ENCODE results near the gene RUFY3.
"Not testable (repeated sequence)": the region's sequence is repeated elsewhere in the genome, so short reads cannot be mapped to it uniquely, and the experiment has no call there.

The RUFY3 gene

DNA sequence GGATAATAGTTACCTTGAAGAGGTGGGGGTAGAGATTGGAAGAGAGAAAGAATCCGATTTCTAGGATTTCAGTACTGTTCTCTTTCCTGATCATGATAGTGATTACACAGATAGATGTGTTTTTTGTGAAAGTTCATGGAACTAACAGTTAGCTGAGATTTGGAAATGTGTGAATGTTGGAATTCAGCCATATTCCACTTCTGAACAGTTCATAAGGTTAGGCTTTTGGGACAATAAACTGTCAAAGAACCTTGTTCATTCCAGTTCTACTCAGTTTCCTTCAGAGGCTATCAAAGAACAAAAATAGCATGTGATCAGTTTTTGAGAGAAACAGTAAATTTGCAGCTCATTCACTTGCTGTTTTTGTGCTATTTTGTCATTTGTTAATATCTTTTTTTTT is 43.6 kb downstream of the RUFY3 start:
- in situ Hi-C loops (cut with HindIII; ENCODE audit: low sequenced_read_pairs), result no loop called here

DNA sequence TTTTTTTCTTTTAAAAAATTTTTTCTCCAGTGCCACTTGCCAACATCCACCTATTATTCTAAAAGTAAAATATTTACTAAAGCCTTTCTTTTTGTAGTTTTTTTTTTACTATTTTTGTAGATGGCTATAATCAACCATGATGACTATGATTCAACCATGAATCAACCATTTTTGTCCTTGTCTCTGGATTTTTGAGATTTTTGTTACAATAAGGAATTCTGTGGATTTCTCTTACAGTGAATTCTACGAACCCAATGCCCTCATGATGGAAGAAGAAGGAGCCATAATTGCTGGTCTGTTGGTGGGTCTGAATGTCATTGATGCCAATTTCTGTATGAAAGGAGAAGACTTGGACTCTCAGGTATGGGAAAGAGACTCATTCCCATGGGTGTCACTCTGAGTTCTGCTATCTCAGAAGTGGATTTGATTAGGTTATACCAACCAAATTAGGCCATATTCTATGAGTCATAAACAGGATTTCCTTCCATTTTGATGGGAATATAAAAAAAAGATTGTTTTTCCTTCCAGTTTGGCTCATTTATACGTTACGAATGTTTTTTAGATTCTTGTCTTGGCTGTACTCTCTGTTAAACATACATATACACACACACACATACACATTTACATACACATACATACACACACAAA is 46.7 kb downstream of the RUFY3 start:
- in situ Hi-C loops (cut with HindIII; ENCODE audit: low sequenced_read_pairs), result no loop called here

DNA sequence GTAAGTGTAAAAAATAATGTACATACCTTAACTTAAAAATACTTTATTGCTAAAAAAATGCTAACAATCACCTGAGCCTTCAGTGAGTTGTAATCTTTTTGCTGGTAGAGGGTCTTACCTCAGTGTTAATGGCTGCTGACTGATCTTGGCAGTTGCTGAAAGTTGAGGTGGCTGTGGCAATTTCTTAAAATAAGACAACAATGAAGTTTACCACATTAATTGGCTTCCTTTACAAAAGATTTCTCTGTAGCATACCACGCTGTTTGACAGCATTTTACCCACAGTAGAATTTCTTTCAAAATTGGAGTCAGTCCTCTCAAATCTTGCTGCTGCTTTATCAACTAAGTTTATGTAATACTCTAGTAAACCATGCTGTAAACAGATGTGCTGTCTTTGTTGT is 47.6 kb downstream of the RUFY3 start:
- in situ Hi-C loops (cut with HindIII; ENCODE audit: low sequenced_read_pairs), result not testable (repeated sequence)

DNA sequence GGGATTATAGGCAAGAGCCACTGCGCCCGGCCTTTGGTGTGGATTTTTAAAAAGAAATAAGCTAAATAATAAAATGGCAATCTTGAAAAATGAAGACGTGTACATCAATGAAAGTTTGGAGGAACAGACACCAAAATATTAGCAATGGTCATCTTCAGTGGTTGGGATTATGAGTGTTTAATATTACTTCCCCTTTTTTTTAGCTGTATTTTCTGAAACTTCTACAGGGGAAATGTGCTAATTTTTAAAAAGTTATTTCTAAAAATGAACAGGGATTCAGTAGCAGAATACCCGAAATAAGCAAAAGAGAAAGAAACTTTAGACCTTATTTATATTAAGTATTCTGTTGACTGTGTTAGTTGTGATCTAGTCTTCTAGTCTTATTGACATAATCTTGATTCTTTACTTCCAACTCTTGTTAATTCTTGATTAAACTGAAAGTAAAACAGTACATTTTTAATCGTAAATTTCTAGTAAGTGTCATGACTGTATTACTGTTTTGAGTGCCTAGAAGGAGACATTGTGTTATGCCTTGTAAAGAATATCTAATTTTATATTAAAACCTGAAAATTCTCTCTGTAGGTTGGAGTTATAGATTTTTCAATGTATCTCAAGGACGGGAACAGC is 51.3 kb downstream of the RUFY3 start:
- in situ Hi-C loops (cut with HindIII; ENCODE audit: low sequenced_read_pairs), result no loop called here

DNA sequence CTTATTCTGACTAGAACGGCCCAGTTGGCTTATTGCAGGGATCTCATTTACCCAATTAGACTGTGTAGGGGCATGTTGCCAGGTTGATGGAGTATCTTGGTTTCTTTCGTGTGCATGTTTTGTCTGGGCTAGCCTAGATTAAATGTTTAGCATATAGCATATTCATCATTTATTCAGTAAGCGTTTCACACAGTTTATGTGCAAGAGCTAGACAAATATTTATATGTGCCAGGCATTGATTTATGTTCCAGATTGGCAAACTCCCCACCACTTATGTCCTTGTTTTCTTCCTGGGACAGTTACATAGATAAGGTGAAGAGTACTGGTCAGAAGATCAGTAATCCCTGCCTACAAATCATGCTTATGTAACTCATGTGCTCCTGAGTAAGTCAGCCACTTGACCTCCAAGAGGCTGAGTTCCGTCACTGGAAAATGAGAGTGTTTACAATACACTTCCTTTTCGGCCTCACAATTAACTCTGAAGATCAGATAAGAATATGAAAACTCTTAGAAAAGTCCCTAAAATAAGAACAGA is 57.2 kb downstream of the RUFY3 start:
- in situ Hi-C loops (cut with HindIII; ENCODE audit: low sequenced_read_pairs), result no loop called here

DNA sequence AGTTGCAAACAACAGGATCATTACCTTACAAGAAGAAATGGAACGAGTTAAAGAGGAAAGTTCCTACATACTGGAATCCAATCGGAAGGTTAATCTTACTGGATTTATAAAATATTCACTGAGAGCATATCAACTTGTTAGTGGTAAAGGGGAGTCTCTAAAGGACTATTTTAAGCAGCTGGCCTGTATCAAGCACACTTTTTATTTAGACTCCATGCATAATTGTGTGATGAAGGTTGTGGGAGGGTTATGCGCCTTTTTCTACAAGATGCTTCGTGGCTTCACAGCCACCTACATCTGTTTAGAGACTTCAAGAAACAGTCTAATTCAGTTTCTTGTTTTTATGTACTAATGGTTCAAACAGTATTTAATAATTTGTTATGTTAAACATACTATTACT is 61.3 kb downstream of the RUFY3 start:
- in situ Hi-C loops (cut with HindIII; ENCODE audit: low sequenced_read_pairs), result no loop called here

DNA sequence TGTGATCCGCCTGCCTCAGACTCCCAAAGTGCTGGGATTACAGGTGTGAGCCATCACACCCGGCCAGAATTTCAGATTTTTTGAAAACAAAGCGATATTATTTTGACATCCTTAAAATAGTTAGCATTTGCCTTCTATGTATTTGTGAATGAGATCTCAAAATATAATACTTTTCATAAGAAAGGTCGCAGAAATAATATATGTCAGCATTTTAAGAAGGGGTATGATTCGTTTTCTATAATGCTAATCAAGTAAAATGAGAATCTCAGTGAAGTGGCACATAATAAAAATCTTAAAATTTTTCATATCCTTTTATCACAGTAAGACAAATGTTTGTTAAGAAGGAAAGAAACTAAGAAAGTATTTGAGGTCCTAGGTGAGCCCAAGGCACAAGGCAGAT is 65.7 kb downstream of the RUFY3 start:
- in situ Hi-C loops (cut with HindIII; ENCODE audit: low sequenced_read_pairs), result no loop called here

DNA sequence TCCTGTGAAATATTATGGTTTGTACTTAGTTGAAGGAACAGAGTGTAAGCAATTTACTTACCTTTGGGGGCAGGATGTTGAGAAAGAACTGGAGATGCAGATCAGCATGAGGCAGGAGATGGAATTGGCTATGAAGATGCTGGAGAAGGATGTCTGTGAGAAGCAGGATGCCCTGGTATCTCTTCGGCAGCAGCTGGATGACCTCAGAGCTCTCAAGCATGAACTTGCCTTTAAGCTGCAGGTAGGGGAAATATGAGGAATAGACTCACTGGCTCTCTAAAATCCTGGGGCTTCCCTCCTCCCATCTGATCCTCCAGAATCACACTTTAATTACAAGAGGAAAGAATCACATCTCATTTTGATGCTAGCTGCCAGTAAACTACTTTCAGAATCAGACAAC is 67.0 kb downstream of the RUFY3 start:
- in situ Hi-C loops (cut with HindIII; ENCODE audit: low sequenced_read_pairs), result no loop called here

DNA sequence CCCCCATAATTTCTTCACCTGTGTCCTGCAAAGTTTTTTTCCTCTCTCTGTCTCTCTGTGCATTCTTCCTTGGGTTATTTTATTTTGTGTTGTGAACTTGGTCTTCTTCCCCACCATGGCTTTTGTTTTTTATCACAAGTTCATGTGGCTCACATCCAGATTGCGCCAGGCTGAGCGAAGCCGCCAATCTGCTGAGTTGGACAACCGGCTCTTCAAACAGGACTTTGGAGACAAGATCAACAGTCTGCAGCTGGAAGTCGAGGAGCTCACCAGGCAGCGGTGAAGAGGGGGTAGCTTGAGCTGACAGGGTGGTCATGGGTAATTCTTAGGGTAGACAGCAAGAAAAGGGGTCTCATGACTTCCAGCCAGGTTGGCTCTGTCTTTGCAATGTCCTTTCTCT is 71.9 kb downstream of the RUFY3 start:
- in situ Hi-C loops (cut with HindIII; ENCODE audit: low sequenced_read_pairs), result no loop called here

DNA sequence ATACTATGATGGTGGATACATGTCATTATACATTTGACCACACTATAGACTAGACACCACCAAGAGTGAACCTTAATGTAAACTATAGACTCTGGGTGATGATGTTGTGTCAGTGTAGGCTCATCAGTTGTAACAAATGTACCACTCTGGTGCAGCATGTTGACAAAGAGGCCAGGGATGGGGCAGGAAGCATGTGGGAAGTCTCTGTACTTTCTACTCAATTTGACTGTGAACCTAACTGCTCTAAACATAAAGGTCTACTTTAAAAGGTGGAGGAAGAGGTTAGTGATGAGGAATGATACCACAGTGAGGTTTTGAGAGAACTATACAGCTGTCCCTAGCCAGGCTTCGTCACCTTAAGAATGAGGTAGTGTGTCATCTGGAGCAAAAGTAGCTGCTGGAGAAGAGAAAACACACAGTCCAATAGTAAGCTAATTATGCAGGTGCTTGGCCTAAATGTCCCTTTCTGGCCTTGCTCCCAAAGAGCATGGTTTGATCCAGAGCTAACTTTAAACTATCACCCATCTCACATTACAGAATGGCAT is 79.6 kb downstream of the RUFY3 start:
- in situ Hi-C loops (cut with HindIII; ENCODE audit: low sequenced_read_pairs), result no loop called here

DNA sequence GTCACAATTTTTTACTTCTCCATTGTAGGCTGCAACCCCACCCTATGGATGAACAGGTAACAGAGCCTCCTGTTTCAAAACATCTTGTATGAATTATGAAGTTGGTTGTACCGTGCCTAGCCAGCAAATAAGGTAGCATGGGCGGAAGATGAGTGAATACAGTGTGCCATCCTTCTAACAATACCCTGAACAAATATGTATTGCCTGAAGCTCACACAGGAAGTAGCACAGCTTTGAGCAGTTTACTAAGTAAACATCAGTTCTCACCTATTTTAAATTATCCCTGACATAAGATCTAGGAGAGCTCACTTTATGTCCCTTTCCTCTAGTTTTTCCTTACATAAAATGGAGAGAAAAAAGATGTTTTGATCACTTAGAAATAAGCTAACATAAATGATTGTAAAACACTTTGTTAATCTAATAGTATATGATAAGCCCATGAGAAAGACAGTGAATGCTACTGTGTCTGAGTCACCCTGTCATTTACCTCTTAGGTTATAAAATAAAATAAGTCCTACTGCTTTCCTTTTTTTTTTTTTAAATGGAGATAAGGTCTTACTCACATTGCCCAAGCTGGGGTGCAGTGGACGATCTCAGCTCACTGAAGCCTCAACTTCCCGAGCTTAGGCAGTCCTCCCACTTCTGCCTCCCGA is 81.3 kb downstream of the RUFY3 start:
- in situ Hi-C loops (cut with HindIII; ENCODE audit: low sequenced_read_pairs), result no loop called here

DNA sequence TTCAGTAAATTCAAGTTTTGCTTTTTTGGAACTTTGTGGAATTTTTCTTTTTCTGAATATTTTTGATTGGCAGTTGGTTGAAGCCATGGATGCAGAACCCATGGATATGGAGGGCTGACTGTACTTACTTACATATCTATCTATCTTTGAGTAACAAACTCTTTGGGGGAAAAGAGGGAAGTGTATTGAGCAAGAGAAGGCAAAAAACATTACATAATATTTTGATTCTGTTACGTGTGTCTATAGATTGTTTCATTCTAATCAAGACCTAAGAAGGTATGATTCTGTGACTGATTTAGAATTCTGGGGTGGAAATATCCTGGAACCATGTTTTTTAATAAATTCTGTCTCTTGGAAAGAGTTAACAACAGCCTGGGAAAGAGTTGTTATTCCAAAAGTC is 86.4 kb downstream of the RUFY3 start:
- in situ Hi-C loops (cut with HindIII; ENCODE audit: low sequenced_read_pairs), result no loop called here

DNA sequence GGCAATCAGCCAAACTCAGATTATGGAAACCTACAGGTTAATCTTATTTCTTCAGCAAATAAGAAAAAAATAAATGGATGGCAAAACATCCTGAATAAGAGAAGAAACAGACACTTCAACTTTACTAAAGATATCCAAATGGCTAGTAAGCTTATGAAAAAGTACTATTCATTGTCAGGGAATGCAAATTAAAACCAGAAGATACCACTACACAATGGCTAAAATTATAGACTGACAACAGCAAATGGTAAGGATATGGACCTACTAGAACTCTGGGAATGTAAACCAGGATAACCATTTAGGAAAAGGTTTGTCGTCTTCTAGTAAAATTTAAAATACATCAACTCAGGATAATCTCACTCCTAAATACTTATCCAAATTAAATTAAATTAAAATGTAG is 93.6 kb downstream of the RUFY3 start:
- in situ Hi-C loops (cut with HindIII; ENCODE audit: low sequenced_read_pairs), result loop anchor here (5.0 kb wide), 1 partner anchor 78 kb away; no protein-coding TSS in a partner anchor

DNA sequence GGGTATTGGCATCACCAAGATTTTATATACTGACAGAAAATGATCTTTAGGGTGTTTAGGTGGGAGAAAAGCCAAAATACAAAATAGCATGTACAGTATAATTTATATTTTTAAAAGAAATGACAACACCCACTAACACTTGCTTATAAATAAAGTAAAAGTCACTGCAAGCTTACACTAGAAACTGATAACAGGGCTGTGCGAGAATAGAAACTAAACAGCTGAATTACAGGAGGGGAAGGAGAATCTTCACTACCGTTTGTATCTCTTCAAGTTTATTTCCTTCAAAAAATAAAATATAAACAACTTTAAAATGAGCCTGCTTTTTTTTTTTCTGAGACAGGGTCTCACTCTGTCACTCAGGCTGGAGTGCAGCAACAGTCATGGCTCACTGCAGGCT is 95.1 kb downstream of the RUFY3 start:
- in situ Hi-C loops (cut with HindIII; ENCODE audit: low sequenced_read_pairs), result loop anchor here (5.0 kb wide), 1 partner anchor 80 kb away; no protein-coding TSS in a partner anchor

DNA sequence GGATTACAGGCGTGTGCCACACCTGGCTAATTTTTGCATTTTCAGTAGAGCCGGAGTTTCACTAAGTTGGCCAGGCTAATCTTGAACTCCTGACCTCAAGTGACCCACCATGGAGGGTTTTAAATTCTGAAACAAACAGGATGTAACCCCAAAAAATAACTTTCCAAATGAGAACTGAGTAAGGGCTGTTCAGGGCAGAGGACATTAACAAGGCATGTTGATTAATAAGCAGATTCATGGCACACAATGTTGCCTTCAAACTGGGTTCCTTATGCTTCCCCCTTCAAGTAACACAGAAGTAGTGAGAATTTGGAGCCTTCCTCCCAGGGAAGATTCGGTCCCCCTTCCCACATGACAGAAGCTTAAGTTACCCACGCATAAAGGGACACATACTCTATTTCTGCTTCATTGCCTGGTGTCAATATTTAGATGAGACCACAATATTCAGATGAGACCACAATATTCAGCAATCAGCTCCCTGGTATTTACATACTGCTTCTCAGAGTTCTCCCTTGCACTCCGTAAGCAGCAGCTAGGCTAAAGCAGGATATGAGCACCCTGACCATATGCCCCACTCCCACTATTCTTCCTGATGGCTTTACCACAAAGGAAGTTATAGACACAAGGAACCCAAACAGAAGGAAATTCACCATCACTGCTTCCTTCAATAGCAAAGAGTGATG is 96.5 kb downstream of the RUFY3 start:
- in situ Hi-C loops (cut with HindIII; ENCODE audit: low sequenced_read_pairs), result loop anchor here (5.0 kb wide), 1 partner anchor 81 kb away; no protein-coding TSS in a partner anchor

DNA sequence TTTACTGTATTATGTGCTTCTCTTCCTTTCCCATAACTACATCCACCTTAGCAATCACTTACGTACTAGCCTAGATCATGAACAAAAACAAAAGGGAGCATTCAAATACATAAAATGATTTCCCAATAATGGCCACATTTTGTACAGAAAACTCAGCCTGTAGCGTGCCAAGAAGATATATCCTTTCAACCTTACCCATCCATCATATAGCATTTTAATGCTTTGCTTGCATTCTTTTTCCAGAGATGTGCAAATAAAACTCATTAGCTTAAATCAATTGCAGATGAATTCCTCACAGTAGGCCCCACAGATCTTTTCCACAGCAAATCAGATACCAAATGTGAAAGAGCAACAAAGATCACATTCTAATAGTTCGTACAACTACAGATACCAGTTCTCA is 97.2 kb downstream of the RUFY3 start:
- in situ Hi-C loops (cut with HindIII; ENCODE audit: low sequenced_read_pairs), result loop anchor here (5.0 kb wide), 1 partner anchor 82 kb away; no protein-coding TSS in a partner anchor

DNA sequence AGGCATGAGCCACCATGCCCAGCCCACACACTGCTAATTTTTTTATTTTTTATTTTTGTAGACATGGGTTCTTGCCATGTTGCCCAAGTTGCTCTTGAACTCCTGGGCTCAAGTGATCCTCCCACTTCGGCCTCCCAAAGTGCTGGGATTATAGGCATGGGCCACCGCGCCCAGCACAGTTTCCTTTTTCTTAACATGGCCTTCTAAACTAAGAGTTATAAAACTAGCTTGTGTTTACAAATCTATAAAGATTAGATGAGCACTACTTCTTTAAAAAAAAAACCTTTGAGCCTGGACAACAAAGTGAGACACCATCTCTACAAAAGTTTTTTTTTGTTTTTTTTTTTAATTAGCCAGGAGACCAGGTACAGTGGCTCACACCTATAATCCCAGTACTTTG is 107.3 kb downstream of the RUFY3 start:
- in situ Hi-C loops (cut with HindIII; ENCODE audit: low sequenced_read_pairs), result no loop called here

DNA sequence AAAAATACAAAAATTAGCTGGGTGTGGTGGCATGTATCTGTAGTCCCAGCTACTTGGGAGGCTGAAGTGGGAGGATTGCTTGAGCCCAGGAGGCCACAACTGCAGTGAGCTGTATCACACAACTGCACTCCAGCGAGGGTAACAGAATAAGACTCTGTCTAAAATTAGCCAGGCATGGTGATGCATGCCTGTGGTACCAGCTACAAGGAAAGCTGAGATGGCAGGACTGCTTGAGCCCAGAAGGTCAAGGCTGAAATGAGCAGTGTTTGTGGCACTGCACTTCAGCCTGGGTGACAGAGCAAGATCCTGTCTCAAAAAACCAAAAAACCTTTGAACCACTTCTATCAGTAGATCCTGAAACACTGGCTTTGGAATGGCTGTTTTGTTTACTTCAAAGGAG is 107.7 kb downstream of the RUFY3 start:
- in situ Hi-C loops (cut with HindIII; ENCODE audit: low sequenced_read_pairs), result no loop called here

DNA sequence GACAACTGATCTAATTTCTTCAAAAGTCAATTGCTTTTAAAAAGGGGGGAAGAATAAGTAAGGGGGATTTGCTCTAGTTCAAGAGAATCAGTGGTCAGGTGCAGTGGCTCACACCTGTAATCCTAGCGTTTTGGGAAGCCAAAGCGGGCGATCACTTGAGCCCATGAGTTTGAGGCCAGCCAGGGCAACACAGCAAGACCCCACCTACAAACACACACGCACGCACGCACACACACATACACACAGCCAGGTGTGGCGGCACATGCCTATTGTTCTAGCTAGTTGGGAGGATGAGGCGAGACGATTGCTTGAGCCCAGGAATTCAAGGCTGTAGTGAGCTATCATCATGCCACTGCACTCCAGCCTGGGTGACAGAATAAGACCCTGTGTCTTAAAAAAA is 108.3 kb downstream of the RUFY3 start:
- in situ Hi-C loops (cut with HindIII; ENCODE audit: low sequenced_read_pairs), result no loop called here

DNA sequence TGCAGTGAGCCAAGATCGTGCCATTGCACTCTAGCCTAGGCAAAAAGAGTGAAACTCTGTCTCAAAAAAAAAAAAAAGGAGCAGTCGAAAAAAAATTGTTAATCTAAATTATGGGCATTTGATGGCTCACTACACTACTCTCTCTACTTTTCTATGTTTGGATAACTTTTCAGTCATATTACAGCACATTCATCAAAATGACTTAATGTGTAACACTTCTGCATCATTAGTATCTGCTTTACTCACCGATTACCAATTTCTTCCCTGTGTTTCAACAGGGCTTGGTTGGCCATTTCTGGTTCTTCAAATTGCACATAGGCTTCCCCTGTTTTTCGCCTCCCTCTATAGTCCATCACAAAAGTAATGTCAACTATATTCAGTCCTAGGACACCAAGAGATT is 109.5 kb downstream of the RUFY3 start:
- in situ Hi-C loops (cut with HindIII; ENCODE audit: low sequenced_read_pairs), result no loop called here

DNA sequence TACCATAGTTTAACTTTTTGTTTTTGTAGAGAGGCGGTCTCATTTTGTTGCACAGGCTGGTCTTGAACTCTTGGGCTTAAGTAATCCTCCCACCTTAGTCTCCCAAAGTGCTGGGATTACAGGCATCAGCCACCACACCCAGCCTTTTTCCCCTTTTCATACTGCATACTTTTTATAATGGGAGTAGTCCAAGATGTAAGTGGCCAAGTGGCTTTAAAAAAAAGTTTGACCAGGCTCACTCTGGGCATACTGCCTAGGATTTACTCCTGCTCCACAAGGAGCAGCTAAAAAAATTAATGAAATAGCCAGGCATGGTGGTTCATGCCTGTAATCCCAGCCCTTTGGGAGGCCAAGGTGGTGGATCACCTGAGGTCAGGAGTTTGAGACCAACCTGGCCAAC is 111.9 kb downstream of the RUFY3 start:
- in situ Hi-C loops (cut with HindIII; ENCODE audit: low sequenced_read_pairs), result no loop called here

Data from endothelial cell of hepatic sinusoid (primary cell).